HG02610 (cell line): Measurements from ENCODE around the gene AP1S2.
"Not testable (repeated sequence)": the region's sequence is repeated elsewhere in the genome, so short reads cannot be mapped to it uniquely, and the experiment has no call there.

Source experiments
- ATAC-seq: cut with Tn5 transposase; IDR thresholded peaks from one replicate; pipeline ENCODE4 v1.9.1; 2021; ENCODE audit warnings: mild to moderate bottlenecking, moderate library complexity; ENCODE audit not compliant: unreplicated experiment

AP1S2 gene

DNA sequence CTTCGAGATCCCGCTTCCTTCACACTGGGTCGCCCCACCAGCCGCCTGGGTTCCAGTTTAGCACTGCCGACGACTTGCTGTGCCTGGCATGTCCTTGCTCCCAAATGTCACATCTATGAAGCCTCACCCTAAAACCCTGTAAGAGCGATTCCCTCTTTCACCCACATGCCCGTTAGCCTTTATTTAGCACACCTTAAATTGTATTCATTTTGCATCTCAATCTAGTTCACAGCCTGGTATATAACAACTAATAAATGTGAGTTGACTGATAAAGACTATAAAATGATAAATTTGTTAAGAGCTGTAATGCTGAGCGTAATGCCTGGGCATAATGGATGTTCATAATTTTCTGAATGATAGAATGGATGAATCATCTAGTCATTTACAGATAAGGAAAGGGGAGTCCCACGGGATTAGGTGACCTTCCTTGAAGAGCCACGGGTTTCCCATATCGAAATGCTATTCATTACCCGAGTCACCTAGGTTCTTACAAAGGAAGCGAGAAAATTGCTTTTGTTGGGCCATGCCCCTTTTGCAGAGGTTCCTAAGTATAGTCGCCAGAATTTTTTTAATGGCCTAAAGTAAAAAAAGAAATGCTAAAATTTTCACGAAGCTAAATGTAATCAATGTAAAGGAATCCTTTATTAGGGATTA is 1.1 kb upstream of the AP1S2 start:
- ATAC-seq: no peak

DNA sequence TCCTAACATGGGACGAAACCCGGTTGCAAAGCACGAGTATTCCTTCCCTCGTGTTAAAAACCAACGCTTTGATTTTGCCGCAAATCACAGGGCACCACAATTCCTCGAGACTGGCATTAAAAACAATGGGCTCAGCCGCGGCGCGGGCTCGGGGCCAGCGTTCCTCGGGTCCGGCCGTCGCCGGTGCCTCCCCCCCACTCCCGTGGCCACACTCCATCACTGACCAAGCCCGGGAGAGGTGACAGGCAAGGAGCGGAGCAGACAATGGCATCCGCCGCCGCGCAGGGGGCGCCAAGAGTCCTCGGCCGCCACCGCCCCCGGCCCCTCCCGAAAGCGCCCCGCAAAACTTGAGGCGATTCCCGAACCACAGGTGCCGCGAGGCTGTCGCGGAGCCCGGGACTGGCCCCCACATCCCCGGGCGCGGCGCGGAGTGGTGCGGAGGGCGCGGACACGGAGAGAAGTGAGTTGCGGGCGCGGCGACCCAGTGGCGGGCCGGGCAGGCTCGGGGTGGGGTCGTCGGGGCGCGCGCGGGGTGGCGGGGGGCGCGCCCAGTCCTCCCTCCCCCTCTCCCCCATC is 445 bp downstream of the AP1S2 start:
- peak; percentile 28 for ATAC-seq

- ATAC-seq: no peak
These were observed 980 bp downstream of the AP1S2 start for GRCh38 chrX:15853586-15854079.

- ATAC-seq: no peak
These were observed 5.1 kb downstream of the AP1S2 start for GRCh38 chrX:15849555-15849954.

GRCh38 chrX:15848576-15848975 is 6.0 kb downstream of the AP1S2 start:
- ATAC-seq: no peak

GRCh38 chrX:15843960-15844359 is 10.7 kb downstream of the AP1S2 start:
- no peak for ATAC-seq

DNA sequence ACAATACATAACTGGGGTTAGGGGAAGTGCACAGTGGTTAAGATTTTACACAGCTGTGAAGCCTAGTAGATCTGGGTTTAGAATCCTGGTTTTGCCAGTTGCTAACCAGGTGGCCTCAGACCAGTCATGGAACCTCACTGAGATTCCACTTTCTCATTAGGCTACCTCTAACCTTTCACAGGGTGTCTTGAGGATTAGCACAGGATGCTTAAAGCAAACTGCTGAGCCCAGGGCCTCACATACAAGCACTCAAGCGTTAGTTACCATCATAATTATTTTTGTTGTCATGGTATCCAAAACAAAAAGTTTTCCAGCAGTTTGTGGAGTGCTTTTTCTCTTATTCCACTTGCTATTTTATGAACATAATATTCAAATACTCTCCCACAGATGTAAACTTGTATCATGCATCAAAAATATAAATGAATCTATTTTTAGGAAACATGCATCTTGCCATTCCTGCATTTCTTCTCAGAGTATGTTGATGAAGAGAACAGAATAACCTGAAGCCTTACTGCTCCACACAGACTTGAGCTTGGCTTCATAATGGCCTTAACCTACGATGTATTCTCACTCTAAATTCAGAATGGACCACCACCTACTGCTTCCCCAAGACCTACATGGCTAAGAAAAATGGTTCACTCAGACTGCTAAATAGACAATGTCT is 12.6 kb downstream of the AP1S2 start:
- no peak for ATAC-seq

DNA sequence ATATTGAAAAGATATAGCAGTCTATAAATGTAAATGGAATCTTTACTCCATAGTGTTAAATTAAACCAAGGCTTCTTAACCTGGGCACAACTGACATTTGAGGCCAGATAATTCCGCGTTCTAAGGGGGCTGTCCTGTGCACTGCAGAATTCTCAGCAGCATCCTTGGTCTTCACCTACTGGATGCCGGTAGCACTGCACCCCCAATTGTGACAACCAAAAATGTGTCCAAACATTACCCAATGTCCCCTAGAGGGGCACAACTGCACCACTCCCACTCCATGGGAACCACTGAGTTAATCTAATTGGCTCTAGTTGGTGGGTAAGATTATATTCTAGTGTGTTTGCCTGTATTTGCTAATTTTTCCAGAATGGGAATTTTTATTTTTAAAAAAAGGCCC is 16.6 kb downstream of the AP1S2 start:
- ATAC-seq: no peak

- ATAC-seq: no peak
These were observed 19.6 kb downstream of the AP1S2 start for GRCh38 chrX:15834827-15835595.

DNA sequence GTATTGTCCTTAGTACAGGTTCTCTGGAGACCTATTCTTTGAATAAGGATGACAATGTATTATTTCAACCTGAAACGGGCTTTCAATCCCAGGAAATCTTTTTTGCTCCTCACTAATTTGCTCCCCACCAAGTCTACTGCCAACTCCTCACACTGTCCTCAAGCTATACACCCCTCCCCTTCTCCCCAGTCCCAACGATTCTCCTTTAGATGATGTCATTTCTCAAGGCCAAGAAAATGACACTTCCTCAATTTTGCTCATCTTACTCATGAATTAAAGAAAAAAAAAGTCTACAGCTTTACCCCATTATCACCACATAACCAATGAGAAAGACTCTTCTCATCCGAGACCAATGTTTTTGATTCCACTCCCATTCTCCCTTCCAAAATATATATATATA is 20.6 kb downstream of the AP1S2 start:
- no peak for ATAC-seq

DNA sequence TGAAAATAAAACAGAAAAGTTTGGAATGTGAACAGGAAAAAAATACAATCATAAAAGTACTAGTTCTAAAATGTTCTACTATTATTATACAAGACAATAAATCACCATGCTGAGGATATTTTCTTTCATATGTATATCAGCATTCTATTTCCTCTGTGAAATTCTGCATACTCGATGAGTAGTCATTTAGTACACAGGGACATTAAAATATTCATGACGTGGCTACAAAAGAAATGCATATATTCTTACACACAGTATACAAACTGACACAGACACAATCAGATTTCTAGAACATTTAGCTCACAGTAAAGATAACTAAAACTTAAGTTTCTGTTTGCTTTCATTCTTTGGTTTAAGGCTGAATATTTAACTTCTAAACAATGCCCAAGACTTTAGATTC is 23.3 kb downstream of the AP1S2 start:
- not testable (repeated sequence) for ATAC-seq

DNA sequence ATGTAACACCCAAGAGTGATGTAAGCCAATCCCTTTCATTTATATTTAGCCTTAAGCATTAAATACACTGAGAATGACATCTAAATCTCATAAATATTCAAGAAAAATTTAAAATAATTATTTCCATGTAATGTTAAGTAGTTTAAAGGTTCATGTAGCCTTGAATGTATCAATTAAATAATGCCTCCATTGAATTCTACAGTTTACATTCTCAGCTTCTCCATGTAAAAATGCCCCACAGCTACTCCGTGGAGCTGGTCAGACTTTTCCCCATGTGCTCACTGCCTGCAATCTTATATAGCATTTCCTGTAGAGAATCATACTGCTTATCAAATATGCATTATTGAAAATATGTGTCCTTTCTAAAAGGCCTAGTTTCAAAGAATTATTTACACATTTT is 25.4 kb downstream of the AP1S2 start:
- ATAC-seq: no peak

- ATAC-seq: no peak
These were observed 28.7 kb downstream of the AP1S2 start for GRCh38 chrX:15825936-15826335.

DNA sequence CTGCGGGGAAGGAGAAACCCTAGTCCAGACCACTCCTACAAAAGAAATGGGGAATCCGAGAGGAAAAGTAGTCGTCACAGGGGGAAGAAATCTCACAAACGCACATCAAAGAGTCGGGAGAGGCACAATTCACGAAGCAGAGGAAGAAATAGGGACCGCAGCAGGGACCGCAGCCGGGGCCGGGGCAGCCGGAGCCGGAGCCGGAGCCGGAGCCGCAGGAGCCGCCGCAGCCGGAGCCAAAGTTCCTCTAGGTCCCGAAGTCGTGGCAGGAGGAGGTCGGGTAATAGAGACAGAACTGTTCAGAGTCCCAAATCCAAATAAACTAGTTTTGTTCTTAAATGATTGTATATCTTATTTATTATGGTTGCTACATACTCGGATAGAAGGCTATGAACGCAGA is 31.7 kb downstream of the AP1S2 start:
- no peak for ATAC-seq

GRCh38 chrX:15820106-15821073 is 34.2 kb downstream of the AP1S2 start:
- ATAC-seq: no peak

GRCh38 chrX:15816886-15817285 is 37.7 kb downstream of the AP1S2 start:
- ATAC-seq: no peak

DNA sequence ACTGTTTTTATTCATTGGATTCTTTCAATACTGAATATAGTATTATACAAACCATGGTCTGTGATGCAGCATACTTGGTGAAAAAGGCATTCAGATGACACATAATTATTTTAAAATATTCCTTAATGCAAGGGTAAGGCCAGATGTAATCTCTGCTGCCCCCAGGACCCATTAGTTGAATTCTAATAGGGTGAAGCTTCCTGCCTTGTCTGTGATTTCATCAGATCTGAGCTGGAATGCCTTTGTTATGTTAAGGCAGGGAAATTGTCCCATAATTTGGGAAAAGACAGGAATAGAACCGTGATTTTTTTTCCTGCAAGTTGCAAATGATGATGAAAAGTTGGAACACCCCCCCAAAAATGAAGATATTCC is 38.2 kb downstream of the AP1S2 start:
- ATAC-seq: peak; percentile 5

DNA sequence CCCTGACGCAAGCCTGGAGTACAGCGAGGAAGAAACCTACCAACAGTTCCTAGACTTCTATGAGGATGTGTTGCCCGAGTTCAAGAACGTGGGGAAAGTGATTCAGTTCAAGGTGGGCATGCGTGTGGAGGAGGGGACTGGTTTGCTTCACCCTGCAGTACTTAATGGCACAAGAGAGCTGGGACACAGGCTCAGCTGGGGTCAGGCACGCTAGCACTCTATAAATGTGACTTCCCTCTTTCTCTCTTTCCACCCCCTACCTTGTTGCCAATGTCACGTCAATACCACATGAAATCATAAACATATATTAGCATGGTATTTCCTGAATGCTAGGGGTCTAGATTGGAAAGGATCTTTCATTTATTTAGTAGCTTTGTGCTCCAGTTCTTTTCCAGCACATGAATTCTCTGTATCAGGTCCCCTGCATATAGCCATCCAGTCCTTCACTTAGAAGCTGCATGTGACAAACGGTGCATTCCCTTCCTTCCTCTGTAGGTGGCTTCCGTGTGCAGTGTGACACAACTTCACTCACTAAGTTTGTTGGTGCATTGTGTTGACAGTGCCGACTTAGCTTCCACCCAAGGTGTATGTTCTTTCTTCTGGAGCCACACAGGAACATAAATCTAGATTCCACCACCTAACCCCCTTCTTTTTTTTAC is 38.7 kb downstream of the AP1S2 start:
- peak; percentile 86 for ATAC-seq

GRCh38 chrX:15814771-15815365 is 39.7 kb downstream of the AP1S2 start:
- no peak for ATAC-seq

DNA sequence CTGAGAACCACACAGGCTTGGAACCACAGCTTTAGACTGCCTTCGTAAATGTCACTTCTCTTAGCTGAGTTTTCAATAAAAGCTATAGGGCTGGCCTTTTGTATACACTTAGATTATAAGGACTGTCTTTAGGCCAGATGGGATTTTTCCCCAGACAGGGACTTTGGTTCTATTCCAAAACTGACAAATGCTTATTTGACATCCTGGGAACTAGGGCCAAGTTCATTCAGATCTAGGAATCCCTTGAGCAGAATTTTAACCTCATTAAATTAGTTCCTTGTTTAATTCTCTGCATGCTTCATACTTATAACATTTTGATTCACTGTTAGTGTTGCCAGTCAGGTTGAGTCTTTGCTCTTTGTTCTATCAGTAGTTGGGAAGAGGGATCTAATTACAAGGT is 41.2 kb downstream of the AP1S2 start:
- ATAC-seq: no peak
